Chondrocyte (in vitro differentiated cells): ENCODE data around the gene LAMP5. TPM values are rescaled to one million over a fixed set of nuclear protein-coding genes. Genes with fewer than 3 reads are reported as not detected.

ENCODE experiments used
- DNase-seq: peaks from one replicate; pipeline ENCODE4 v3.0.0; 2021; ENCODE audit warnings: mixed read lengths, low spot score
- H3K27ac Mint-ChIP-seq: one replicate; pipeline ENCODE4 v1.8.0; 2021; ENCODE audit warnings: mild to moderate bottlenecking, moderate library complexity, mixed read lengths; ENCODE audit not compliant: unreplicated experiment
- H3K27me3 Mint-ChIP-seq: 2 replicates; pipeline ENCODE4 v1.8.0; 2021; ENCODE audit warnings: low read depth, mixed read lengths
- H3K36me3 Mint-ChIP-seq: 2 replicates; pipeline ENCODE4 v1.8.0; 2021; ENCODE audit warnings: low read depth, mixed read lengths
- H3K4me1 Mint-ChIP-seq: 2 replicates; pipeline ENCODE4 v1.8.0; 2021; ENCODE audit warnings: low read depth, mild to moderate bottlenecking, mixed read lengths
- H3K4me3 Mint-ChIP-seq: one replicate; pipeline ENCODE4 v1.8.0; 2021; ENCODE audit warnings: mild to moderate bottlenecking, moderate library complexity, mixed read lengths; ENCODE audit not compliant: unreplicated experiment
- H3K9me3 Mint-ChIP-seq: 2 replicates; pipeline ENCODE4 v1.8.0; 2021; ENCODE audit warnings: low read depth, mixed read lengths
- total RNA-seq: library from RNA; stranded (reverse); gene quantifications from 3 replicates; pipeline ENCODE4 v1.2.1, GENCODE V29; 2021
- TF ChIP-seq, protein P1 (sequence below): fragments of 200-600 bp; sonication (generic); IDR thresholded peaks from 2 replicates; pipeline ENCODE4 v1.5.0; 2021; ENCODE audit warnings: antibody characterized with exemption, mild to moderate bottlenecking, moderate library complexity

The LAMP5 gene
- total RNA-seq, 1 donor from 2014 or later, result 2.5 TPM

DNA sequence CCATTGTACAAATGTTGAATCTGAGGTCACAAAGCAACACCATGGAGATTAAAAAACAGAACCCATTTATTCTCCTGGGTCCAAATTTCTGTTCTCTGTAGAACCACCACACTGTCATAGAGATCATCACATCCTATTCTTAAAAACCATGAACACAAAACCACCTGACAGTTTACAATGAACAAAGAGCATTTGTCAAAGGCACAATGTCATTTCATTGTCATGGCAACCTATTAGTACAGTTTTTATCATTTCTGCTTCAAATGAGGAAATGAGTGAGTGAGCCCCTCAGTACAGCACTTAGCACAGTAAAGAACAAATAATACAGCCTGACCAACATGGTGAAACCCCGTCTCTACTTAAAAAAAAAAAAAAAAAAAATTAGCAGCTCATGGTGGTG, 23.1 kb upstream of the LAMP5 start:
- Mint-ChIP-seq H3K4me1 (peaks cover 34% of the 10 kb centered on the region), H3K27ac (no peak overlapping the region), H3K36me3 (peaks cover 1% of the 10 kb centered on the region), H3K4me3 (no peak overlapping the region), H3K27me3 (no peaks in the 10 kb centered on the region), H3K9me3 (peaks cover 3% of the 10 kb centered on the region)
- TF ChIP-seq, protein P1, sequence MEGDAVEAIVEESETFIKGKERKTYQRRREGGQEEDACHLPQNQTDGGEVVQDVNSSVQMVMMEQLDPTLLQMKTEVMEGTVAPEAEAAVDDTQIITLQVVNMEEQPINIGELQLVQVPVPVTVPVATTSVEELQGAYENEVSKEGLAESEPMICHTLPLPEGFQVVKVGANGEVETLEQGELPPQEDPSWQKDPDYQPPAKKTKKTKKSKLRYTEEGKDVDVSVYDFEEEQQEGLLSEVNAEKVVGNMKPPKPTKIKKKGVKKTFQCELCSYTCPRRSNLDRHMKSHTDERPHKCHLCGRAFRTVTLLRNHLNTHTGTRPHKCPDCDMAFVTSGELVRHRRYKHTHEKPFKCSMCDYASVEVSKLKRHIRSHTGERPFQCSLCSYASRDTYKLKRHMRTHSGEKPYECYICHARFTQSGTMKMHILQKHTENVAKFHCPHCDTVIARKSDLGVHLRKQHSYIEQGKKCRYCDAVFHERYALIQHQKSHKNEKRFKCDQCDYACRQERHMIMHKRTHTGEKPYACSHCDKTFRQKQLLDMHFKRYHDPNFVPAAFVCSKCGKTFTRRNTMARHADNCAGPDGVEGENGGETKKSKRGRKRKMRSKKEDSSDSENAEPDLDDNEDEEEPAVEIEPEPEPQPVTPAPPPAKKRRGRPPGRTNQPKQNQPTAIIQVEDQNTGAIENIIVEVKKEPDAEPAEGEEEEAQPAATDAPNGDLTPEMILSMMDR, result no peak
- no peak for DNase-seq

DNA sequence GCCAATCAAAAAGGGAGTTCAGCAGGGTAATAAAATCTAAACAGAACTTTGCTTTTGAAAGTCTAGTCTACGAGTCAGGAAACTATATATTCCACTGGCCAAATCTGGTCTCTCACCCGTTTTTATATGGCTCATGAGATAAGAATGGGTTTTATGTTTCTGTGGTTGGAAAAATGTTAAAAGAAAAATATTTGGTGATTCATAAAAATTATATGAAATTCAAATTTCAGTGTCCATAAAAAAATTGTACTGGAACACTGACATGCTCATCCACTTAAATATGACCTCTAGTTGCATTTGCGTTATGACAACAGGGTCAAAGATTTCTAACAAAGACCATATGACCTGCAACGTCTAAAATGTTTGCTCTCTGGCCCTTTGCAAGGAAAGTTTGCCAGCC, 22.3 kb upstream of the LAMP5 start:
- no peaks in the 10 kb centered on the region for H3K27me3 Mint-ChIP-seq
- peak overlapping the region; percentile 52 for H3K27ac Mint-ChIP-seq
- H3K36me3 Mint-ChIP-seq, result peaks cover 1% of the 10 kb centered on the region
- peaks cover 34% of the 10 kb centered on the region for H3K4me1 Mint-ChIP-seq
- H3K4me3 Mint-ChIP-seq, result no peak overlapping the region
- TF ChIP-seq, protein P1, result no peak
- DNase-seq, result no peak
- peaks cover 3% of the 10 kb centered on the region for H3K9me3 Mint-ChIP-seq

DNA sequence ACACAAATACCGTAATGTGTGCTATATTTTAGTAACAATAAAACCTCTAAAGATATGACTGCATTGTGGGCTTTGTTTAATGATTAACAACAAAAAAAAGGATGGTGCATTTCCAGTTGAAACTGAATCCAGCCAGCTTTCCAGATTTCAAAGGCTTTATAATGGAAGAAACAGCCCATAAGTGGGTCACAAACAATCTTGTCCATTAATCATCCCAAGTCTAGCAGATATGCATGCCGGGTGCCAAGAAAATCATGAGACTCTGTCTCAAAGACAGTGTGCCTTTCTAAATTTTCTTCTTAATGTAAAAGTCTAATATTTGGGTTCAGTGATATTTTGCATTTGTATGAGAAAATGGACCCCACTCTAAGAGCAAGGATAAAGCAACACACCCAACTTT, 20.6 kb upstream of the LAMP5 start:
- Mint-ChIP-seq H3K27me3 (no peaks in the 10 kb centered on the region), H3K4me1 (peaks cover 27% of the 10 kb centered on the region), H3K27ac (no peak overlapping the region), H3K36me3 (peaks cover 1% of the 10 kb centered on the region), H3K4me3 (no peak overlapping the region), H3K9me3 (peaks cover 3% of the 10 kb centered on the region)
- TF ChIP-seq, protein P1, result no peak
- no peak for DNase-seq

DNA sequence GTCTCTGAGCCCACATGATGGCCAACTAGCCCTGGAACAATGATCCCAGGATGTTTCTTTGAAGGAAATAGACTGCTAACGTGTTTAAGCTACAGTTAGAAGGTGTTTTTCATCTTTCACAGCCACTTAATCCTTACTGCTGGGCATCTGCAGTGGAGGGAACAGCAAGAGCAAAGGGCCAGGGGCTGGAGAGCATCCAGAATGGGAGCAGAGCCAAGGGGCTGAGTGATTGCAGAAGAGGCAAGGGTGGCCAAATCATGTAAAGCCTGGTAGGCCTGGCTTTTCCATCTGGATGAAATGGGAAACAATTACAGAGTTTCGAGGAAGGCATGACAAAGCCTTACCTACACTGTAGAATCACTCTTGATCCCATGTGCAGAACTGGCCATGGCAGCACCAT, 18.7 kb upstream of the LAMP5 start:
- no peaks in the 10 kb centered on the region for H3K27me3 Mint-ChIP-seq
- TF ChIP-seq, protein P1, result no peak
- H3K27ac Mint-ChIP-seq, result no peak overlapping the region
- peaks cover 27% of the 10 kb centered on the region for H3K4me1 Mint-ChIP-seq
- H3K4me3 Mint-ChIP-seq, result no peak overlapping the region
- peaks cover 3% of the 10 kb centered on the region for H3K9me3 Mint-ChIP-seq
- DNase-seq, result no peak
- H3K36me3 Mint-ChIP-seq, result peaks cover 1% of the 10 kb centered on the region

DNA sequence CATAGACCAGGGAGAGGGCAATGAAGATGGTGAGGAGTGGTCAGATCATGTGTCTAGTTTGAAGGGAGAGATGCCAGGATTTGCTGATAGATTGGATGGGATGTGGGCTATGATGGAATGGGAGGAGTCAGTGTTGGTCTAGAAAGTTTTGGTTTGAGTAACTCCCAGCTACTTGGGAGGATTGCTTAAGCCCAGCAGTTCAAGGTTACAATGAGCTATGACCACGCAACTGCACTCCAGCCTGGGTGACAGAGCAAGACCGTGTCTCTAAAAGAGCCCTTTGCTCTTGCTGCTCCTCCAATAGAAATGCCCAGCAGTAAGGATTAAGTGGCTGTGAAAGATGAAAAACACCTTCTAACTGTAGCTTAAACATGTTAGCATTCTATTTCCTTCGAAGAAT, 18.2 kb upstream of the LAMP5 start:
- Mint-ChIP-seq H3K36me3 (peaks cover 1% of the 10 kb centered on the region), H3K27ac (no peak overlapping the region), H3K4me3 (no peak overlapping the region), H3K9me3 (peaks cover 3% of the 10 kb centered on the region), H3K4me1 (peaks cover 26% of the 10 kb centered on the region), H3K27me3 (no peaks in the 10 kb centered on the region)
- DNase-seq, result no peak
- TF ChIP-seq, protein P1, result no peak
